C4-2B (cell line): Measurements from ENCODE around the gene NCKAP5.

Source experiments
- CTCF ChIP-seq: fragments of 450-650 bp; conservative IDR thresholded peaks from 2 replicates; pipeline ENCODE4 v1.5.1; 2017; ENCODE audit warnings: mild to moderate bottlenecking
- ZFX ChIP-seq: fragments of 450-650 bp; IDR thresholded peaks from 2 replicates; pipeline ENCODE4 v1.6.1; 2017

GRCh38 chr2:132863961-132864360, 704.3 kb downstream of the NCKAP5 start:
- TF ChIP-seq CTCF, result no peak
- no peak for TF ChIP-seq ZFX
